Measurements from ENCODE around the gene NPB.

The NPB gene

DNA sequence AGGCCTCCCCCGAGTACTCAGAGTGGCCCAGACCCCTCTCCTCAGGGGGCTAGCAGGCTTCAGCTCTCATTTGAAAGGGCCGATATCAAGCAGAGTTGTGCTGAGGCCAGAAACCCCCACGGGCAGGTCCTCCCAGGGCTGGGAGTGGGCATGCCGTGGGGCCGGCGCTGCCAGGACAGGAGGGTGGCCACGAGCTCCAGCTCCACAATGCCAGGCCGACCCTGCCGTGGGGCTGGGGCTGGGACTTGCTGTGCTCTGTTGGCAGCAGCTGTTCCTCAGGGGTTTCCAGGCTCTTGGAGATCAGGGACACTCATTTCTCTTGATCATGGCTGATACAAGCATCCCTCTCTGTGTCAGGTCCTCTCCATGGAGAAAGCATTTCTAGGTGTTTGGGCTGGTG, 3.2 kb upstream of the NPB start:
- DNase-seq (ENCODE audit: low spot score): no peak

DNA sequence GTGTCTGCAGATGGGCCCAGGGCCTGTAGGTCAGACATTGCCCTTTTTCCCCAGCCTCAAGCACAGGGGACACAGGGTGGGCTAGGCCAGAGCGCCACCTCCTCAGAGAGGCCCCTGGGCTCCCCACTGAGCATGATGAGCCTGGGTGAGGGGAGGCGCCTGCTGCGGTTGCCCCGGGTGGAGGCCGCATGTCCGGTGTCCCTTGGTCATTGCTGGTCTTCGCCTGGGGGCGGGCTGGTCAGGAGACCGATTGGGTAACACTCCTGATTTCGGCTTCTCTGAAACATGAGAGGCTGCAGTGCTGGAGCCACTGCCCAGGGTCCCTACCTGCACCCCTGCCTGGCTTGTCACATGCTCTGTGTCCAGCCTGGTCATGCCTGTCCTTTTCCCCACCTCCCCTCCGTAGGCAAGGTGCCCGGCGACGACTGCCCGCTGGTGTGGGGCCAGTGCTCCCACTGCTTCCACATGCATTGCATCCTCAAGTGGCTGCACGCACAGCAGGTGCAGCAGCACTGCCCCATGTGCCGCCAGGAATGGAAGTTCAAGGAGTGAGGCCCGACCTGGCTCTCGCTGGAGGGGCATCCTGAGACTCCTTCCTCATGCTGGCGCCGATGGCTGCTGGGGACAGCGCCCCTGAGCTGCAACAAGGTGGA, 2.4 kb upstream of the NPB start:
- no peak for DNase-seq (ENCODE audit: low spot score)

DNA sequence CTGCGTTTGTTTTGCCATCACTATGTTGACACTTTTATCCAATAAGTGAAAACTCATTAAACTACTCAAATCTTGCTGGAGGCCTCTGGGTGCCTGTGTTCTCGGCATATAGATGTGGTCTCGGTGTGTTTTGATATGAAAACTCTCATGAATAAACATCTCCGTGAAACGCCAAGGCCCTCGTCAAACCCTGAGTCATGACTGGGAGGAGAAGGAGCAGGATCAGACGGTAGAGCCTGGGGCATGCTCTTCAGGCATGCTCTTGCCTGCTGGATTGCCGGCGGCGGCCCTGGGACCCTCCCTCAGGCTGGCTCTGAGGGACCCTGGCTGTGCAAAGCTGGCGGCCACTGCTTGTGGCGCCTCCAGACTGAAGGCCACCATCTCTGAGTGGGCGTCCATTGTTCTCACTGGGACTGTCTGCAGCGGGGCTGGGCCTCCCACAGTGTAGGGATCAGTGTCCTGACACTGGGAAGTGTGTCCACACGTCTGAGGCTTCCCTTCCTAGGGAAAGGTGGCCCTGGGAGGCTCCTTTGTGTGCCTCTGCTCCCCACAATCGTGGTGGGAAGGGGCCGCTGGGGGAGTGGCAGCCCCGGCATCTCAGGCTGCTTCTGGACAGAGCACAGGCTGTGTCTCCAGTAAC, 1.7 kb upstream of the NPB start:
- no peak for DNase-seq (ENCODE audit: low spot score)

DNA sequence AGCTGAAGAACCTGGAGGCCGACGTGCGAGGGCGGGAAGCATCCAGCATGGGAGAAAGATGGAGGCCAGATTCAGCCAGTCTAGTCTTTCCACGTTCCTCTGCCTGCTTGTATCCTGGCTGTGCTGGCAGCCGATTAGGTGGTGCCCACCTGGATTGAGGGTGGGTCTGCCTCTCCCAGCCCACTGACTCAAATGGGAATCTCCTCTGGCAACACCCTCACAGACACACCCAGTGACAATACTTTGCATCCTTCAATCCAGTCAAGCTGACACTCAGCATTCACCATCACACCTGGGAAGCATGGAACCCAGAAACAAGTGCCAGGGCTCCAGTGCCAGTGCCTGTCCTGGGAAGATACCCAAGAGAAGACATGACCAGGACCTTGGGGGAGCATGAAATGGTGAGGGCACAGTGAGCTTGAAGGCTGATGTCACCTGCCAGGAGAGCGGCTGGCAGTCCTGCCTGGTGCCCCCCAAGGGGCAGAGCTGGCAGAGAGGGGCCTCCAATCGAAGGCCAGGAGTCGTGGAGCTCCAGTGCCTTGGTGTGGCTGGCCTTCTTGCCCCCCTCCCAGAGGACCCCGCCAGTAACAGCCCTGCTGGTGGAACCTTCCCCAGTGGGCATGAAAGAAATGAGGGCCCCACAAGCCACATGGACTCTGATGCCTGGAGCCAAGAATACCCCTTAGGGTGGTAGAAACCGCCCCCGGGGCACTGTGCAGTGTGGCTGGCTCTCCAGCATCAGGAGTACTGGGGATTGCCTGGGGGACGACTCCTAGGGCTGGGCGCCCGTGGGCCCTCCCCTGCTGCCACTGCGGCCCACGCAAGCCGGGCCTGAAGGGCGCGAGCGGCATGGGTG, 643 bp upstream of the NPB start:
- DNase-seq (ENCODE audit: low spot score): no peak

DNA sequence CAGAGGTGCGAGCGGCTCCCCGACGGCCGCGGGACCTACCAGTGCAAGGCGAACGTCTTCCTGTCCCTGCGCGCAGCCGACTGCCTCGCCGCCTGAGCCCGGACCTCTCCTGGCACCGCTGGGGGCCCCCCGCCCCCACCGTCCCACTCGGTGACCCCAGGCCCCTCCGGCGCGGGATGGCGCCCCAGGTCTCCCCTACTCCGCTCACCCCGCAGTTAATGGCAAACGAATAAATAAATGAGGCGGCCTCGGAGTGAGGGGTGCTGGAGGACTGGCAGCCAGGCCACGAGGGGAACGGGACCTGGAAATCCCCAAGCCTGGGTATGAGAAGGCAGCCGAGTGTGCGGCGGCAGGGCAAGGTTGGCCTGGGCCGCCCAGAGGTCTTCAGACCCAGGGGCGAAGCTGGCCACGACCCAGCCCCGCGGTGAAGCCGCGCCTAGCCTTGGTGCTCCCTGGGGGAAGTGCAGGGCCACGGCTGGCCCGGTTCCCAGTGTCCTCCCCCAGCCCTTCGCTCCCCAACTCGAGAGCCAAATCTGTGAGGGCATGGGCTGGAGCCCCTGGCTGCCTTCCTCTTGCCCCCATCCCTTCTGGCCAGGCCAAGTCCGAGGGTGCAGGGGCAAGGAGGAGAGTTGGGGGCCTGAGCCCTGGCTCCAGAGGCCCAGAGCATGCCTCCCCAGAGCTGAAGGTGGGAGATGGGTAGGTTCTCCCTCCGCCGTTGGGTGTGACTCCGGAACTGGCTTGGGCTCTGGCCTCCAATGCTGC, 796 bp downstream of the NPB start:
- no peak for DNase-seq (ENCODE audit: low spot score)

DNA sequence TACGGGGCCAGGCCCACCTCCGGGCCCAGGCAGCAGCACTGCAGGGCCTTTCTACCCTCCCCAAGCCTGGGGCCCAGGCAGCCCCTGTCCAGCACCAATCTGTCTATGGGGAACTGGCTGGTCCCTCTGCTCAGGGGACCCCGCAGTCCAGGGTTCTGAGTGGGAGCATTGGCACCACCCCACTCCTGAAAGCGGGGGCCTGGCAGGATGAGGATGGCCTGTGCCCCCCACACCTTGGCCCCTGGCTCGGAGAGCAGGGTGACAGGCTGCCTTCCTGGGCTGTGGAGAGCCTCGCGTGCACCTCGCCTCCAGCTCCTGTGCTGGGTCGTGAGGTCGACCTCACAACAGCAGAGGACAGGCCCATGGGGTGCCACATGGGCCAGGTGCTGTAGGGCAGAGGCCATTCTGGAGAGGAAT, 1.4 kb downstream of the NPB start:
- no peak for DNase-seq (ENCODE audit: low spot score)

DNA sequence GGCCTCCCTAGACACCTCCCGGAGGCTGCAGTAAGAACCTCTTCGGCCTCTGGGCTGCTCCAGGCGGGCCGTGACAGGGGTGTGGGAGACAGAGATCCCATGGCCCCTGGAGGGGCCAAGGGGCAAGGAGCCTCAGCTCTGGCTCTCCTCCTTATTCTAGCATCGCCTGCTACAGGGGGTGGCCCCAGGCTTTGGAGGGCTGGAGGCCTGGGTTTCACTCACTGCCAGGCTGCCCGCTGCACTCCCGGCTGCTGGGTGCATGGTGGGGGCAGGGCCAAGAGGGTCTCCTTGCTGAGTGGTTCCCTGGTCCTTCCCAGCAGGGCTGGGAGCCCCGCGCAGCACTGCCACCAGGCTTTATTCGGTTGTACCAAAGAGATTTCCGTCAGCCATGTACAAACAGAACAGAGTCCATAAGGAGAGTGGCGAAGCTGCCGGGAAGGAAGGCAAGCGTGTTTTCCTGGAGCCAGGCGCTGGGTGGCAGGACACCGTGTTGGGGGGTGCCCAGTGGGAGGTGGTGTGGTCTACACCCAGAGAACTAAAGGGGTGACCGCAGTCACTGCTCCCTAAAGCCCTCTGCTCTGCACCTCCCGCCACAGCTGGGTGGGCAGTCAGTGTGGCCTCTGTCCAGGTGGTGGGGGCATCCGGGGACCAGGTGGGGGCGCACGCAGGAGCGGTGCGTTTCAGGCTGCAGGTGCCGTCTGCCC, 2.0 kb downstream of the NPB start:
- no peak for DNase-seq (ENCODE audit: low spot score)

DNA sequence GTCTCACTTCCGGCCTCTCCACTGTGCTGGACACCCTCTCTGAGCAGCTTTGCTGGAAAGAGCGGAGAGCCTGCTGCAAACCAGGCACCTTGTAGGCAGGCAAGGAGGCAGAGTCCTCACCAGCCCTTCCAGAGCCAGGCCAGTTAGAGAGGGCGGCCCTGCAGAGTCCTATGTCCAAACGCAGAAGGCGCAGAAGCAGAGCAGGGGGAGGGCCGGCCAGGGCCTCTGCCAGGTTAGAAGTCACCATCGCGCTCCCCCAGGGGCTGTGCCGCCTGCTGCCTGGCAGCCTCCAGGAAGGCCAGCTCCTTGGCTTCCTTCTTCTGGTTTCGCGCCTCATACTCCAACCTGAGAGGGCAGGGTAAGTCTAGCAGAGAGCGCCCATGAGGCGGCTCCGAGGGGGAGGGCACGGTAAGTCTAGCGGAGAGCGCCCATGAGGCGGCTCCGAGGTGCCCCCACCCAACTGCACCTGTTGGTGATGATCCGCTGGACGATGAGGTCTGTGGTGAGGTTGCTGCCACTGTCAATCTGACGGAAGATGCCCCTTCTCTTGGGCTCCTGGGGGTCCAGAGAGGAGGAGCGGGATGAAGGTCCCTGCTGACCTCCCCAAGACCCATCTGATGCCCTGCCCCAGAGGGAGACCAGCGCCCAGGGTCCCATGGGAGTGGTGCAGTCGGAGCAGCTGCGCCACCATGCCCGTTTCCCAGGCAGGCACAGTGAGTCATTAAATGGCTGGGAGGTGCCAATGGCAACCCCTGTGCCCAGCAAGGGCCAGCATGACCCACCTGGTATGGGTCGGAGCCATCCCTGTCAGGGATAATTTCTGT, 2.8 kb downstream of the NPB start:
- no peak for DNase-seq (ENCODE audit: low spot score)

DNA sequence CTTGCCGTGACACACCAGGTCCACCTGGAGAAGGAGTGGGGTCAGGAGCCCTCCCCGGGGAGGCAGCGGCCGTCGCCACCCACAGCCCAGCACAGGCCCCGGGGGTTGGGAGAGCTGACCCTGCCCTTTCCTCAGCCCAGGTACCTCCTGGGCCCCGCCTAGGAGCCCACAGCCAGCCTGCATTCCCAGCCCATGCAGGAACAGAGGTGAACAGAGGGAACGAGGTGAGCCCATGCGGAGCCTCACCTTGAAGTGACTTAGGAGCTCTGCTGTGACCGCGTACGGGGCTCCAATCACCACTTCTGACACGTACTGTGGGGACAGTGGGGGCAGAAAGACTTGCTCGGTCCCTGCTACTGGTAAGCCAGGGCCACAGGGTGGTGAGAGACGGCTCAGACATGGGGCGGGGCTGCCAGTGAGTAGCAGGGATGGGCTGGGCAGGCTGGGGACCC, 3.4 kb downstream of the NPB start:
- no peak for DNase-seq (ENCODE audit: low spot score)

DNA sequence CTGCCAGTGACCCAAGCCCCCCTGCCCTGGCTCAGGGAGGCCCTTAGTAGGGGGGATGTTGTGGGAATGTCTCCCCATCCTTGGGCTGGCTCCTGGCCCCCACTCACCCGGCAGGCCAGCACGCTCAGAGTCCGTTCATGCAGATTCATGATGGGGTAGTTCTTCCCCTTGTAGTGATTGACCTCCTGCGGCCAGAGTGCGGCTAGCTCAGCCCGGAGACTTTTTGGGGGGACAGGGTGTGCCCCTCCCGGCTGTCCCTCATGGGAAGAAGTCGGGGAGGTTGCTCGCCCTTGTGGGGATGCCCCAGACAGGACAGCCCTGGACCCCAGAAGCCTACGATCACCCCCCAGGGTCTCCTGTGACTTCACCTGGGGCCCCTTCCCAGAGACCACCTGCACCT, 4.0 kb downstream of the NPB start:
- no peak for DNase-seq (ENCODE audit: low spot score)

DNA sequence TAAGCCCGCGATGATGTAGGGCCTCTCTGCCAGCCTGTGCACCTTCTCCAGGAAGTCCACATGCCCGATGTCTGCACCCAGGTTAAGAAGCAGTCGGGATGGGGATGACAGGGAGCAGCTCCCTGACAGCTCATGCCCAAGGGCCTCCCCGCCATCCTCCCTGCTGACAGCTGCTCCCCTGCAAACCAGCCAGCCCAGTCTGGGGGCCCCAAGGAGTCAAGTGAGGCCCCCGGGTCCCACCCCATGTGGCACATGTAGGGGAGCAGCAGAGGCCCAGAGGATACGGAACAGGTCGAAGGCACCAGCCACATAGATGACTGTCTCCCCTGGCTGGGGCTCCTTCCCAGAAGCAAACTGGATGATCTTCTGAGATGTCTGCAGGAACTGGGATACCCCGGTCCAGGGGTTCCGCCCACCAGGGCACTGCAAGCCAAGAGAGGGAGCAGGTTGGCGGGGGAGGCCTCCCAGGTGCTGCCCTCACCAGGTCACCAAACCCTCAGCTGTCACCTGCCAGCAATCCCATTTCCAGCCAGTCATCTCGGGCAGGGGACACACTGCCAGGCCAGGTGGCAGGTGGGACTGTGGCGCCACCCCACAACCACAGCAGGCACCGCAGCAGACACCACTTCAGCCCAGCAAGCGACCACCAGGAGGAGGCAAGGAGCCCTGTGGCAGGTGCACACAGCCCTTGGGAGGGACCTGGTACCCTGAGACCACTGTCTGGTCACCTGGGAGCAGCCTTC, 4.6 kb downstream of the NPB start:
- DNase-seq (ENCODE audit: low spot score): no peak

DNA sequence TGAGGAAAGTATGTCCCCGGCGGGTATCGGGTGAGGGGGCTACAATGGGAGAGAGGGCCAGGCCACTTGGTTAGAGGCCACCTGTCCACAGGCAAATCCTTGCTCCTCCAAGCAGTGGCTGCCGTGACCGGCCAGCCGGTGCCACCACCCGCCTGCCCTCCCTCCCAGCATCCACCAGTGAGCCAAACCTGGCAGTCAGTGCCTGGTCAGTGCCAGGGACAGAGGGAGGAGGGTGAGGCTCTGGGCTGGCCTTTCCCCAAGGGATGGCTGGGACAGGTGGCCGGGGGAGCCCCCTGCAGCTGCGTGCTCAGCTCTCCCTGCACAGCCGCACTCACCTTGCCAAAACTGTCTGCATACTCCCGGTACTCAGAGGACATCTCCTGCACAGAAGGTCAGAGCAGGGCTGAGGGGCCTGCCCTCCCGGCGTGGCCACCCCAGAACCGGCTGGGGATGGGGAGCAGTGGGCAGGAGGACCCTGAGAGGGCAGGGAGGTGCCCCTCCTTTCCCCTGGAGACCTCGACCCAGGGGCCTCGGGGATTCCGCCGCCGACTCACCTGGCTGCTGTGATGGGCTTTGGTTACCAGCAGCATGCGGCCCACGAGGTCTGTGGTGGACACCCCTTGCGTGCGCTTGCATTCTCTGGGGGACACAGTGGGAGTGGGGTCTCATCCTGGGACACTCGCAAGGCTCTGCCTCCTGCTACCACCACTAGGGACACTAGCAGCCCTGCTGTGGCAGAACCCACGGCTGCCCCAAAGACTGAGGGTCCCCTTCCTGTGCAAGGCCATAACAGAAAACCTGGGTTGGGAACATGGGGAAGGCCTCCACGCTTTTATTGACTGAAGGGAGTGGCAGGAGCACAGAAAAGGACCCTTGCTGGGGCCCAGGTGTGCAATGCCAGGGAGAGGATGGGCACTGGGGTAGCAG, 5.4 kb downstream of the NPB start:
- no peak for DNase-seq (ENCODE audit: low spot score)

DNA sequence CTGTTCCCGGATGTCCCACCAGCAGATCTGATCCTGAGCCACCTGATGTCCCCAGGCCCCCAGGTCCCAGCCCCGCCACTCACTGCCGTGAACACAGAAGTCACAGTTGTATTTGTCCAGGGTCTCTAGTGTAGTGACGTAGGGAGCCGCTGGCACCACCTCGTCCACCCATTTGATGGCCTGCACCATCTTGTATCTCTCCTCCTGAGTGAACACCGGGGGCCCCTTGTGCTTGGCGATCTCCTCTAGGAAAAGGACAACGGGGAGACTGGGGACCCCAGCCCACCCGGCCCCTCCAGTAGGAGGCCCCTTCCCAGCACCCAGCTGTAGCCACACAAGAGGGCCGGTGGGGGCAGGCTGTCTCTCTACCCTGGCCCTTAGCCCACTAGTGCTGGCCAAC, 6.8 kb downstream of the NPB start:
- no peak for DNase-seq (ENCODE audit: low spot score)

DNA sequence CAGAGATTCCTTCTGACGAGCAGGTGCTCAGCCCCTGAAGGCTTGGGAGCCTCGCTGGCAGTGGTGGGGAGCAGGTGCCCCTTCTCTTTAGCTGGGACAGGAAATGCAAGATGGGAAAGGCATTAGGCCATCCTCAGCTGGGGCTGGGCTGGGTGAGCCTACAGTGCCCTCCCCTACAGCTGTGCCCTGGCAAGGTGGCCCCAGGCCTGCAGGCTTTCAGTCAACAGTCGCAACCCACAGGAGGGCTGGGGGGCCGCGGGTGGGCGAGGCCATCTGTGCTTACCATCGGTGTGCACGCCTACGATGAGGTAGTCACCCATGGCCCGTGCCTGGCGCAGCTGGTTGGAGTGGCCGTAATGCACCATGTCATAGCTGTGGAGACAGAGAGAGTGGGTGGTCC, 7.2 kb downstream of the NPB start:
- DNase-seq (ENCODE audit: low spot score): no peak

DNA sequence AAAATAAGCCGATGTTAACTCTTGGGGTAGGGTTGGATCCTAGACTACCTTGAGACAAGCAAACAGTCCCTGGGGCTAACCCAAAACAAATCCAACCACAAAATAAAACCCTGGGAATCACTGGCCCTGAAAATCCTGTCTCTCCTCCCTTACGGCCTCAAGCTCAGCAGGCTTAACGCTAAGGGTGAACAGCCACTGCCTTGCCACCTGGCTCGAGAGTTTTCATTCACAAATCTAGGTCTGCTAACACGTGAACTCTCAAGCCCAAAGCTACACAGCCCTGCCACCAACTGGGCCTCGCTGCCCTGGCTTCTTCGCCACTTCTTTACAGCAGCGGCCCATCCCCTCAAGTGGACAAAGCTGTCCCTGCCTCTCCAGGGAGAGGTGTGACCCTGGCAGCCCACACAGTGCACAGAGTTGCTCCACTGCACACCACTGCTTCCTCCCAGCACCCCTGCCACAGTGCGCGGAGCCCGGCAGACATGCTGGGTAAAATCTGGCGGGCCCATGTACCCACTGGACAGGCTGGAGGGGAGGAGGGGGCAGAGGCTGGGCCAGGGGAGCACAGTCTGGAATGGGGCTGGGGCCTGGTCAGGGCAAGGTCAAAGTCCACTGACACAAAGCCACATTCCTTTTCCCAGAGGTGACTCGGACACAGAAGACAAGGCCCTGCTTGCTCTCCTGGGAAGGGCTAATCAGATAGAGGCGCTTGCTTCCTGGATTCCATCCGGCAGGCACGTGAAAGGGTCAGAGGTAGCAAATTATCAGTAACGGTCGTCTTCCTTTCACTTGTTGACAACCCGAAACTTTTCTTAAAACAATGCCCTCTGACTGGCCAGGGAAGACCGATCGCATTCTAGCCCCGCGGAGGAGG, 8.2 kb downstream of the NPB start:
- DNase-seq (ENCODE audit: low spot score): no peak

DNA sequence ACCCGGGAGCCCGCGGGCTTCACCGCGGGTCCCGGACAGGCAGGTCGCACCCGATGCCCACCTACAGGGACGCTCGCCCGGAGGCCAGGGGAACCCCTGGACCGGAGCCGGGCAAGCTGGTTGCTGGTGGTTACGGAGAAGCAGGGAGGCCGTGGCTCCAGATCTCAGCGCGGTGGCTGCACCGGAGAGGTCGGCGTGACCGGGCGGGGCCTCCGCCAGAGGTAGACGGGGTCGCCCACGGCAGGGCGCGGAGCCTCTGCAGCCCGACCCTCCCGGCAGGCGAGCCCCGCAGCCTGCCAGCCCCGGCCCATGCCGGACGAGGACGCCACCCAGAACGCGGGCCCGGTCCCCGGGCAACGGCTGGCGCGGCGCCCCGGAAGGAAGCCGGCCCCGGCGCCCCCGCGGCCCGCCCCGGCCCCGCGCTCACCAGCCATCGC, 8.8 kb downstream of the NPB start:
- no peak for DNase-seq (ENCODE audit: low spot score)

DNA sequence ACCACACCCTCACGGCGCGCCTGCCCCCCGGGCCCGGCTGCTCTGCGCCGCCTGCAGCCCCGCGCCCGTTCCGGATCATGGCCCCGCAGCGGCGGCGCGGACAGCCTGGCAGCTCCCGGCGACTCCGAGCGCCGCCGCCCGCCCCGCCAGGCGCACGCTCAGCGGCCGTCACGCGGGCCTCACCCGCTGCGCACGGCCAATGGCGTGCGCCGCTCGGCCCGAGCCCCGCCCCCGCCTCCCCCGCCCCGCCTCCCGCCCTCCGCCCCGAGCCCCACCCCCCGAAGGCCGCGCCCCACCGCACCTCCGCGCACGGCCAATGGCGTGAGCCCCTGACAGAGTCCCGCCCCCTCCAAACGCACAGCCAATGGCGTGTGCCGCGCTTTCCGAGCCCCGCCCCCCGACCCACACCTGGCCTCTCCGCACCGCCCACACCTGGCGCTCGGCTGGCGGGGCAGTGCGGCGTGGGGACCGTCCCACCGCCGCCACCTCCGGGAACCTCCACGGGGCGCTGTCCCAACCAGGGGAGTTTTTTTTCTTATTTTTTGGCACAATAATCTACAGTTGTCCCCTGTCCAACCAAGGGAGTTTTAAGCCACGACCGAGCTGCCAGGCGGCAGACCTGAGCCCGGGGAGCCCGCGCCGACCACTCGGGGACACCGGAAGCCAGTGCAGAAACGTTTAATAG, 9.4 kb downstream of the NPB start, which contains the start of gene PCYT2:
TSS of gene PCYT2 (minus strand) at position 123 of the 685 bp plus-strand sequence. CDS start at position 79, 44 bp downstream.
- DNase-seq (ENCODE audit: low spot score): peak; percentile 99
